NB4 (cell line): ENCODE results near the gene TSPAN10.

Experiments
- MYC ChIP-seq: IDR thresholded peaks from 2 replicates; pipeline ENCODE4 v1.6.1; 2011; ENCODE audit warnings: low read depth, low read length
- POLR2A ChIP-seq: IDR thresholded peaks from 2 replicates; pipeline ENCODE4 v1.6.1; 2011; ENCODE audit warnings: mild to moderate bottlenecking; ENCODE audit not compliant: insufficient read length; ENCODE audit errors: extremely low read depth
- TF ChIP-seq, protein P1 (sequence below): IDR thresholded peaks from one replicate; pipeline ENCODE4 v1.5.1; 2012; ENCODE audit warnings: low read depth, low read length
- TF ChIP-seq, protein P2 (sequence below): IDR thresholded peaks from 2 replicates; pipeline ENCODE4 v1.6.1; 2011; ENCODE audit warnings: low read depth, low read length

- TF ChIP-seq, protein P1, sequence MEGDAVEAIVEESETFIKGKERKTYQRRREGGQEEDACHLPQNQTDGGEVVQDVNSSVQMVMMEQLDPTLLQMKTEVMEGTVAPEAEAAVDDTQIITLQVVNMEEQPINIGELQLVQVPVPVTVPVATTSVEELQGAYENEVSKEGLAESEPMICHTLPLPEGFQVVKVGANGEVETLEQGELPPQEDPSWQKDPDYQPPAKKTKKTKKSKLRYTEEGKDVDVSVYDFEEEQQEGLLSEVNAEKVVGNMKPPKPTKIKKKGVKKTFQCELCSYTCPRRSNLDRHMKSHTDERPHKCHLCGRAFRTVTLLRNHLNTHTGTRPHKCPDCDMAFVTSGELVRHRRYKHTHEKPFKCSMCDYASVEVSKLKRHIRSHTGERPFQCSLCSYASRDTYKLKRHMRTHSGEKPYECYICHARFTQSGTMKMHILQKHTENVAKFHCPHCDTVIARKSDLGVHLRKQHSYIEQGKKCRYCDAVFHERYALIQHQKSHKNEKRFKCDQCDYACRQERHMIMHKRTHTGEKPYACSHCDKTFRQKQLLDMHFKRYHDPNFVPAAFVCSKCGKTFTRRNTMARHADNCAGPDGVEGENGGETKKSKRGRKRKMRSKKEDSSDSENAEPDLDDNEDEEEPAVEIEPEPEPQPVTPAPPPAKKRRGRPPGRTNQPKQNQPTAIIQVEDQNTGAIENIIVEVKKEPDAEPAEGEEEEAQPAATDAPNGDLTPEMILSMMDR, result no peak
- no peak for TF ChIP-seq POLR2A
- TF ChIP-seq, protein P2, sequence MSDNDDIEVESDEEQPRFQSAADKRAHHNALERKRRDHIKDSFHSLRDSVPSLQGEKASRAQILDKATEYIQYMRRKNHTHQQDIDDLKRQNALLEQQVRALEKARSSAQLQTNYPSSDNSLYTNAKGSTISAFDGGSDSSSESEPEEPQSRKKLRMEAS, result no peak
- no peak for TF ChIP-seq MYC
These were observed 35.5 kb downstream of the TSPAN10 start for GRCh38 chr17:81672504-81672903.
